ENCODE measurements around the gene NELL2. TPM values are rescaled to one million over a fixed set of nuclear protein-coding genes. Genes with fewer than 3 reads are reported as not detected.
"Not testable (repeated sequence)": the region's sequence is repeated elsewhere in the genome, so short reads cannot be mapped to it uniquely, and the experiment has no call there.

Gene NELL2
- total RNA-seq, result 10 to 100 TPM; 28.4 to 35.8 TPM

GRCh38 chr12:44875954-44876543 is at the start of gene NELL2:
Gene NELL2 (minus strand): TSS chr12:44876315. CDS start chr12:44875869, 446 bp downstream.
- peaks cover 10% of the 10 kb centered on the region for H3K27me3 Mint-ChIP-seq
- H3K4me3 Mint-ChIP-seq, result peak within 1 kb of the TSS; percentile 94
- peak within 1 kb of the TSS; percentile 90 for H3K27ac Mint-ChIP-seq
- H3K9me3 Mint-ChIP-seq (ENCODE audit: low read depth), result peaks cover 9% of the 10 kb centered on the region
- no peaks in the 10 kb centered on the region for H3K36me3 Mint-ChIP-seq (ENCODE audit: low read depth)
- intact Hi-C loops (cut with DNase I, micrococcal nuclease), result loop anchor here (1.0 to 2.0 kb wide), 4 partner anchors 28 to 102 kb away; no protein-coding TSS in a partner anchor
- ATAC-seq (peak; percentile 85), DNase-seq (peak; percentile 86)
- H3K4me1 Mint-ChIP-seq, result peaks cover 22% of the 10 kb centered on the region
- ChIA-PET POLR2A (interaction anchor here (0.6 to 1.4 kb wide), 3 partner anchors 48 to 433 kb away, joined by 3 to 4 read pairs (median 4); no protein-coding TSS in a partner anchor), CTCF (interaction anchor here (0.8 to 8.9 kb wide), 13 partner anchors 11 to 102 kb away, joined by 3 to 82 read pairs (median 4); no protein-coding TSS in a partner anchor)

- ChIA-PET CTCF (interaction anchor here (3.3 kb wide), 1 partner anchor 8 kb away, joined by 13 read pairs; no protein-coding TSS in a partner anchor), POLR2A (no interaction called here)
- no peaks in the 10 kb centered on the region for H3K4me1 Mint-ChIP-seq
- H3K36me3 Mint-ChIP-seq (ENCODE audit: low read depth), result no peaks in the 10 kb centered on the region
- no peaks in the 10 kb centered on the region for H3K27me3 Mint-ChIP-seq
- DNase-seq (no peak), ATAC-seq (no peak)
- no peaks in the 10 kb centered on the region for H3K9me3 Mint-ChIP-seq (ENCODE audit: low read depth)
- intact Hi-C loops (cut with DNase I, micrococcal nuclease), result no loop called here
- no peak overlapping the region for H3K27ac Mint-ChIP-seq
- H3K4me3 Mint-ChIP-seq, result no peak overlapping the region
Observed at GRCh38 chr12:44921736-44922135, 45.6 kb upstream of the NELL2 start.

GRCh38 chr12:44917141-44917540 is 41.0 kb upstream of the NELL2 start:
- Mint-ChIP-seq H3K27me3 (no peaks in the 10 kb centered on the region), H3K9me3 (ENCODE audit: low read depth) (no peaks in the 10 kb centered on the region), H3K4me1 (no peaks in the 10 kb centered on the region), H3K27ac (no peak overlapping the region), H3K4me3 (no peak overlapping the region), H3K36me3 (ENCODE audit: low read depth) (no peaks in the 10 kb centered on the region)
- no peak for DNase-seq
- POLR2A ChIA-PET, result no interaction called here
- ATAC-seq, result no peak
- CTCF ChIA-PET, result interaction anchor here (0.6 kb wide), 1 partner anchor 439 kb away, joined by 3 read pairs; no protein-coding TSS in a partner anchor
- intact Hi-C loops (cut with DNase I, micrococcal nuclease), result no loop called here

GRCh38 chr12:44915958-44916357 is 39.8 kb upstream of the NELL2 start:
- no peak for DNase-seq
- POLR2A ChIA-PET, result no interaction called here
- no peak overlapping the region for H3K4me3 Mint-ChIP-seq
- H3K36me3 Mint-ChIP-seq (ENCODE audit: low read depth), result no peaks in the 10 kb centered on the region
- H3K4me1 Mint-ChIP-seq, result no peaks in the 10 kb centered on the region
- H3K27ac Mint-ChIP-seq, result no peak overlapping the region
- CTCF ChIA-PET, result interaction anchor here (1.0 kb wide), 1 partner anchor 142 kb away, joined by 3 read pairs; no protein-coding TSS in a partner anchor
- intact Hi-C loops (cut with DNase I, micrococcal nuclease), result no loop called here
- H3K9me3 Mint-ChIP-seq (ENCODE audit: low read depth), result no peaks in the 10 kb centered on the region
- no peak for ATAC-seq
- H3K27me3 Mint-ChIP-seq, result no peaks in the 10 kb centered on the region

GRCh38 chr12:44904321-44904720 is 28.2 kb upstream of the NELL2 start:
- H3K27me3 Mint-ChIP-seq, result peaks cover 2% of the 10 kb centered on the region
- POLR2A ChIA-PET, result no interaction called here
- intact Hi-C loops (cut with DNase I, micrococcal nuclease), result no loop called here
- DNase-seq (no peak), ATAC-seq (no peak)
- peaks cover 11% of the 10 kb centered on the region for H3K9me3 Mint-ChIP-seq (ENCODE audit: low read depth)
- no peaks in the 10 kb centered on the region for H3K36me3 Mint-ChIP-seq (ENCODE audit: low read depth)
- no peaks in the 10 kb centered on the region for H3K4me1 Mint-ChIP-seq
- H3K27ac Mint-ChIP-seq, result no peak overlapping the region
- CTCF ChIA-PET, result no interaction called here
- no peak overlapping the region for H3K4me3 Mint-ChIP-seq

GRCh38 chr12:44898108-44898507 is 22.0 kb upstream of the NELL2 start:
- H3K4me3 Mint-ChIP-seq; H3K36me3 Mint-ChIP-seq (ENCODE audit: low read depth); CTCF ChIA-PET; H3K4me1 Mint-ChIP-seq; intact Hi-C loops (cut with DNase I, micrococcal nuclease); H3K27ac Mint-ChIP-seq; H3K27me3 Mint-ChIP-seq; POLR2A ChIA-PET; ATAC-seq; DNase-seq: not testable (repeated sequence)
- peaks cover 17% of the 10 kb centered on the region for H3K9me3 Mint-ChIP-seq (ENCODE audit: low read depth)

- Mint-ChIP-seq H3K27me3 (no peaks in the 10 kb centered on the region), H3K27ac (no peak overlapping the region), H3K4me3 (no peak overlapping the region), H3K9me3 (ENCODE audit: low read depth) (no peaks in the 10 kb centered on the region), H3K36me3 (ENCODE audit: low read depth) (no peaks in the 10 kb centered on the region), H3K4me1 (no peaks in the 10 kb centered on the region)
- DNase-seq (no peak), ATAC-seq (no peak)
- ChIA-PET POLR2A (no interaction called here), CTCF (interaction anchor here (1.0 kb wide), 1 partner anchor 18 kb away, joined by 3 read pairs; no protein-coding TSS in a partner anchor)
- intact Hi-C loops (cut with DNase I, micrococcal nuclease), result no loop called here
Observed at GRCh38 chr12:44889926-44890325, 13.8 kb upstream of the NELL2 start.

GRCh38 chr12:44889162-44889561 is 13.0 kb upstream of the NELL2 start:
- H3K27ac Mint-ChIP-seq, result no peak overlapping the region
- no peak overlapping the region for H3K4me3 Mint-ChIP-seq
- ChIA-PET POLR2A (no interaction called here), CTCF (no interaction called here)
- ATAC-seq (no peak), DNase-seq (no peak)
- H3K9me3 Mint-ChIP-seq (ENCODE audit: low read depth), result no peaks in the 10 kb centered on the region
- intact Hi-C loops (cut with DNase I, micrococcal nuclease), result no loop called here
- no peaks in the 10 kb centered on the region for H3K27me3 Mint-ChIP-seq
- no peaks in the 10 kb centered on the region for H3K4me1 Mint-ChIP-seq
- no peaks in the 10 kb centered on the region for H3K36me3 Mint-ChIP-seq (ENCODE audit: low read depth)

GRCh38 chr12:44885902-44886301 is 9.8 kb upstream of the NELL2 start:
- ATAC-seq (no peak), DNase-seq (no peak)
- intact Hi-C loops (cut with DNase I, micrococcal nuclease), result no loop called here
- POLR2A ChIA-PET, result no interaction called here
- Mint-ChIP-seq H3K9me3 (ENCODE audit: low read depth) (peaks cover 8% of the 10 kb centered on the region), H3K27ac (no peak overlapping the region), H3K36me3 (ENCODE audit: low read depth) (peaks cover 5% of the 10 kb centered on the region), H3K4me3 (no peak overlapping the region), H3K4me1 (no peaks in the 10 kb centered on the region), H3K27me3 (no peaks in the 10 kb centered on the region)
- CTCF ChIA-PET, result interaction anchor here (1.2 kb wide), 2 partner anchors 111 to 114 kb away, joined by 3 to 4 read pairs; no protein-coding TSS in a partner anchor

GRCh38 chr12:44881197-44881596 is 5.1 kb upstream of the NELL2 start:
- Mint-ChIP-seq H3K9me3 (ENCODE audit: low read depth) (peaks cover 18% of the 10 kb centered on the region), H3K27ac (no peak overlapping the region), H3K36me3 (ENCODE audit: low read depth) (peaks cover 5% of the 10 kb centered on the region), H3K27me3 (peaks cover 4% of the 10 kb centered on the region), H3K4me3 (no peak overlapping the region), H3K4me1 (peaks cover 3% of the 10 kb centered on the region)
- ChIA-PET CTCF (no interaction called here), POLR2A (interaction anchor here (0.6 kb wide), 1 partner anchor 288 kb away, joined by 4 read pairs; no protein-coding TSS in a partner anchor)
- DNase-seq (no peak), ATAC-seq (no peak)
- intact Hi-C loops (cut with DNase I, micrococcal nuclease), result no loop called here

- Mint-ChIP-seq H3K4me1 (peaks cover 18% of the 10 kb centered on the region), H3K36me3 (ENCODE audit: low read depth) (peaks cover 5% of the 10 kb centered on the region), H3K27me3 (peaks cover 10% of the 10 kb centered on the region), H3K9me3 (ENCODE audit: low read depth) (peaks cover 16% of the 10 kb centered on the region), H3K27ac (no peak overlapping the region), H3K4me3 (peak overlapping the region; percentile 82)
- CTCF ChIA-PET, result interaction anchor here (0.8 to 8.9 kb wide), 14 partner anchors 10 to 103 kb away, joined by 3 to 82 read pairs (median 4); no protein-coding TSS in a partner anchor
- POLR2A ChIA-PET, result interaction anchor here (0.6 to 1.4 kb wide), 3 partner anchors 49 to 433 kb away, joined by 3 to 4 read pairs (median 4); no protein-coding TSS in a partner anchor
- DNase-seq (peak; percentile 66), ATAC-seq (peak; percentile 69)
- intact Hi-C loops (cut with DNase I, micrococcal nuclease), result loop anchor here in 1 of 2 experiments (1.0 kb wide), 2 partner anchors 64 to 102 kb away; no protein-coding TSS in a partner anchor
Observed at GRCh38 chr12:44876544-44877410, 662 bp upstream of the NELL2 start.

Measured in activated CD4-positive, alpha-beta T cell treated with anti-CD3 and anti-CD28 coated beads for 36 hours (primary cell).